ENCODE results near the gene FBH1. TPM values are rescaled to one million over a fixed set of nuclear protein-coding genes. Genes with fewer than 3 reads are reported as not detected.

FBH1 gene
- total and polyA plus RNA-seq, 2 experiments from 2014 or later, result 62.5 to 90.8 TPM

GRCh38 chr10:5948208-5948585, 58.2 kb downstream of the FBH1 start:
- Histone ChIP-seq H3K4me3 (no peak overlapping the region), H3F3A (replicated peaks; ENCODE audit: low read depth) (no peaks in the 10 kb centered on the region), H3K4me1 (ENCODE audit: insufficient read depth) (peaks cover 22% of the 10 kb centered on the region), H3K79me2 (replicated peaks; ENCODE audit: insufficient read depth) (no peaks in the 10 kb centered on the region), H4K20me1 (replicated peaks; ENCODE audit: insufficient read depth) (no peaks in the 10 kb centered on the region), H3K9me2 (ENCODE audit: insufficient read depth) (0 out of 2 replicates have a peak, but pooled peaks cover 2% of the 10 kb centered on the region), H3K27ac (ENCODE audit: low read depth) (no peak overlapping the region), H3K4me2 (no peak overlapping the region), H3K36me3 (ENCODE audit: insufficient read depth) (no peaks in the 10 kb centered on the region), H2AFZ (no peak overlapping the region), H3K27me3 (ENCODE audit: insufficient read depth) (no peaks in the 10 kb centered on the region)
- H3K9me3 Mint-ChIP-seq, result no peaks in the 10 kb centered on the region
- DNase-seq (ENCODE audit: low spot score), result no peak
- H3K4me1 Mint-ChIP-seq, result peaks cover 41% of the 10 kb centered on the region
- H3K4me3 Mint-ChIP-seq, result no peak overlapping the region
- H3K27ac Mint-ChIP-seq, result no peak overlapping the region
- H3K27me3 Mint-ChIP-seq (ENCODE audit: insufficient read depth, low read depth, poor library complexity), result peaks cover 15% of the 10 kb centered on the region
- no peaks in the 10 kb centered on the region; the same call in 2 of the 3 replicates for H3K36me3 Mint-ChIP-seq (ENCODE audit: low read depth)
- no peak for TF ChIP-seq ZNF114 (CRISPR knock-in tag; IDR thresholded peaks at IDR 0.05)
- TF ChIP-seq EZH2phosphoT487 (IDR thresholded peaks at IDR 0.05; ENCODE audit: unreplicated experiment), result no peak
- TF ChIP-seq REST (IDR thresholded peaks at IDR 0.05; ENCODE audit: unreplicated experiment), result no peak
- TF ChIP-seq POLR2AphosphoS5 (IDR thresholded peaks at IDR 0.05; ENCODE audit: low read depth), result no peak
- TF ChIP-seq EZH2 (IDR thresholded peaks at IDR 0.05; ENCODE audit: low read depth, unreplicated experiment), result no peak
- no peak for TF ChIP-seq ZNF462 (CRISPR knock-in tag; IDR thresholded peaks at IDR 0.05)
- TF ChIP-seq JUNB (IDR thresholded peaks at IDR 0.05; ENCODE audit: unreplicated experiment), result no peak
- no peak for TF ChIP-seq ZNF331 (CRISPR knock-in tag; IDR thresholded peaks at IDR 0.05; ENCODE audit: low read depth)
- no peak for TF ChIP-seq STAT1 (IDR thresholded peaks at IDR 0.05; ENCODE audit: unreplicated experiment)
- TF ChIP-seq NANOG (IDR thresholded peaks at IDR 0.05; ENCODE audit: borderline replicate concordance), result no peak
- TF ChIP-seq ETS1 (IDR thresholded peaks at IDR 0.05), result no peak
- TF ChIP-seq CREB1 (CRISPR knock-in tag; IDR thresholded peaks at IDR 0.05; ENCODE audit: low read depth), result no peak
- no peak for TF ChIP-seq CTCF (conservative IDR thresholded peaks at IDR 0.05; ENCODE audit: low read depth in 2 of 2)
- no peak for ATAC-seq
